Heart left ventricle (tissue), 16 donors: ENCODE data around the gene FSTL5. TPM values are rescaled to one million over a fixed set of nuclear protein-coding genes. Genes with fewer than 3 reads are reported as not detected.

Experiments used
- ATAC-seq, 4 donors: fragments of 200-7000 bp; cut with Tn5 transposase; one replicate each; pipeline ENCODE4 v1.9.1; 2020 to 2022; ENCODE audit warnings: moderate library complexity in 4 of 4, mild to moderate bottlenecking in 3 of 4, moderate number of reproducible peaks in 1 of 4
- DNase-seq, 5 donors: peaks; one replicate each; pipeline ENCODE4 v3.0.0-alpha.2; 2020
- H3K27ac ChIP-seq, 12 donors: fragments of 200-600 bp; sonication (generic) in 4 of 12; one replicate each; pipeline versions ENCODE4 v1.5.0 to v1.8.0; 2016 to 2022; ENCODE audit warnings: mild to moderate bottlenecking in 2 of 12
- H3K27me3 ChIP-seq, 9 donors: fragments of 200-600 bp; sonication (generic) in 2 of 9; one replicate each; pipeline versions ENCODE4 v1.5.1 to v1.8.0; 2016 to 2022; ENCODE audit warnings: mild to moderate bottlenecking in 3 of 9
- H3K36me3 ChIP-seq, 9 donors: fragments of 200-600 bp; sonication (generic) in 2 of 9; one replicate each; pipeline versions ENCODE4 v1.5.0 to v1.8.0; 2018 to 2022; ENCODE audit warnings: mild to moderate bottlenecking in 2 of 9
- H3K4me1 ChIP-seq, 12 donors: fragments of 200-600 bp; sonication (generic) in 4 of 12; one replicate each; pipeline versions ENCODE4 v1.5.0 to v1.8.0; 2016 to 2022; ENCODE audit warnings: mild to moderate bottlenecking in 3 of 12
- H3K4me3 ChIP-seq, 12 donors: fragments of 200-600 bp; sonication (generic) in 4 of 12; one replicate each; pipeline versions ENCODE4 v1.5.0 to v1.8.0; 2017 to 2022; ENCODE audit warnings: mild to moderate bottlenecking in 9 of 12, moderate library complexity in 4 of 12
- H3K9me3 ChIP-seq, 12 donors: fragments of 200-600 bp; sonication (generic) in 4 of 12; one replicate each; pipeline versions ENCODE4 v1.5.0 to v1.8.0; 2016 to 2022; ENCODE audit warnings: mild to moderate bottlenecking in 1 of 12
- CTCF ChIP-seq, 12 donors: fragments of 200-600 bp; sonication (generic) in 4 of 12; IDR thresholded peaks; one replicate each; pipeline versions ENCODE4 v1.5.0 to v1.8.0; 2018 to 2022; ENCODE audit warnings: antibody characterized with exemption in 12 of 12, mild to moderate bottlenecking in 5 of 12
- POLR2A ChIP-seq, 2 donors: fragments of 450-650 bp; IDR thresholded peaks; one replicate each; pipeline ENCODE4 v1.6.1; 2017; ENCODE audit warnings: antibody characterized with exemption in 2 of 2, mild to moderate bottlenecking in 2 of 2, moderate library complexity in 2 of 2
- WGBS, 4 donors: extraction: QIAGEN DNeasy Blood & Tissue Kit in 2 of 4; methylation state at CpG; one replicate each; pipeline versions ENCODE4 v1.1.5 to v1.1.7; 2013 to 2018; 5-methylcytosine and 5-hydroxymethylcytosine counted together
- intact Hi-C, 10 donors: fragments of 100-400 bp; cut with DNase I; formaldehyde crosslinking; loops; one replicate each; pipeline versions ENCODE4 v1.11.1 to v1.14.2; 2022
- polyA plus RNA-seq, 2 donors: library from polyadenylated mRNA; stranded (reverse); fragments of 200-250 nt; gene quantifications; one replicate each; pipeline ENCODE4 v1.2.3, GENCODE V29; 2013
- total RNA-seq, 9 donors: library from RNA; depleted of rRNA in 2 of 9; stranded (reverse); fragments of >200 nt in 2 of 9; fragmentation: NEBNext Ultra II Directional in 3 of 9; extraction: Animal tissue kit (Norgen Biotek cat#: 25700) in 3 of 9; gene quantifications; one replicate each; pipeline versions ENCODE4 v1.1.0 to v1.2.4, GENCODE V29; 2016 to 2023
- donor health status: ischemic (EF 13 %, LVEDD 7.1; RV severe dilation, severe dysfunction).
- donor health status: healthy with polysubstance abuse.
- donor health status: DM: no; HTN: yes; CAD: no.
- donor health status: DM: no; HTN: no; CAD: no.
- donor health status: ischemic (EF 25% LVEDD 6.9; RV normal size, moderate dysfunction).
- donor health status: ischemic (EF 25% LVEDD 5.7; RV mildly dilated, moderate dysfunction).
- donor health status: healthy.
- donor health status: DM: yes; HTN: yes; CAD: no.
- donor health status: ischemic (EF 35%, LVEDD 5.7; RV mildly dilated, moderate dysfunction).
- donor health status: nonischemic (EF 11% LVEDD 7.7; RV severe dilation, severe dysfunction).
- donor health status: DM: yes; HTN: yes; CAD: no.
- donor health status: PGD.
- donor health status: ischemic (EF 29% LVEDD 5.4; RV normal size, mild dysfunction).
- donor health status: nonischemic (EF 23%, LVEDD 6.1; RV moderate dilation, normal function).

The FSTL5 gene
- total and polyA plus RNA-seq, 11 donors: not detected

- H3K4me3 ChIP-seq: no peak overlapping the region
- H3K27me3 ChIP-seq: no peaks in the 10 kb centered on the region
- no peak for ATAC-seq
- intact Hi-C loops: loop anchor here in 1 of 10 donors (10.0 kb wide), 1 partner anchor 571 kb away; no protein-coding TSS in a partner anchor
- H3K4me1 ChIP-seq: no peaks in the 10 kb centered on the region
- no peak for TF ChIP-seq CTCF (IDR thresholded peaks at IDR 0.05)
- TF ChIP-seq POLR2A (IDR thresholded peaks at IDR 0.05): no peak
- DNase-seq: no peak
- H3K36me3 ChIP-seq: no peaks in the 10 kb centered on the region
- H3K9me3 ChIP-seq: no peaks in the 10 kb centered on the region
- WGBS, 4 donors: 68 to 86% (median 82%) methylated on average over 1 of the region's 1 CpG
- no peak overlapping the region for H3K27ac ChIP-seq
Observed at GRCh38 chr4:161893566-161893965, 270.2 kb downstream of the FSTL5 start.

GRCh38 chr4:161892951-161893350 is 270.8 kb downstream of the FSTL5 start:
- intact Hi-C loops: loop anchor here in 1 of 10 donors (10.0 kb wide), 1 partner anchor 572 kb away; no protein-coding TSS in a partner anchor
- no peaks in the 10 kb centered on the region for H3K9me3 ChIP-seq
- no peak overlapping the region for H3K4me3 ChIP-seq
- H3K36me3 ChIP-seq: no peaks in the 10 kb centered on the region
- H3K27ac ChIP-seq: no peak overlapping the region
- ATAC-seq (no peak), DNase-seq (no peak)
- no peaks in the 10 kb centered on the region for H3K4me1 ChIP-seq
- H3K27me3 ChIP-seq: no peaks in the 10 kb centered on the region
- TF ChIP-seq CTCF (IDR thresholded peaks at IDR 0.05) (no peak), POLR2A (IDR thresholded peaks at IDR 0.05) (no peak)

GRCh38 chr4:161883157-161883556 is 280.6 kb downstream of the FSTL5 start:
- H3K4me1 ChIP-seq: no peaks in the 10 kb centered on the region
- H3K4me3 ChIP-seq: no peak overlapping the region
- no peaks in the 10 kb centered on the region for H3K27me3 ChIP-seq
- WGBS, 4 donors: 53 to 64% (median 60%) methylated on average over 4 of the region's 4 CpGs
- no peaks in the 10 kb centered on the region for H3K9me3 ChIP-seq
- intact Hi-C loops: no loop called here
- TF ChIP-seq CTCF (IDR thresholded peaks at IDR 0.05) (no peak), POLR2A (IDR thresholded peaks at IDR 0.05) (no peak)
- DNase-seq (no peak), ATAC-seq (no peak)
- no peaks in the 10 kb centered on the region for H3K36me3 ChIP-seq
- H3K27ac ChIP-seq: no peak overlapping the region

- WGBS, 4 donors: 73 to 83% (median 78%) methylated on average over 4 of the region's 4 CpGs
- intact Hi-C loops: no loop called here
Observed at GRCh38 chr4:161881370-161881769, 282.4 kb downstream of the FSTL5 start.

More at GRCh38 chr4:161881370-161881769, 282.4 kb downstream of the FSTL5 start:
- ATAC-seq (no peak), DNase-seq (no peak)
- no peak overlapping the region for H3K4me3 ChIP-seq
- no peaks in the 10 kb centered on the region for H3K36me3 ChIP-seq
- H3K9me3 ChIP-seq: no peaks in the 10 kb centered on the region
- no peak overlapping the region for H3K27ac ChIP-seq
- no peak for TF ChIP-seq POLR2A (IDR thresholded peaks at IDR 0.05)
- TF ChIP-seq CTCF (IDR thresholded peaks at IDR 0.05): no peak
- H3K4me1 ChIP-seq: no peaks in the 10 kb centered on the region
- no peaks in the 10 kb centered on the region for H3K27me3 ChIP-seq
